GM21529 (cell line): ENCODE results near the gene CAMSAP3.
"Not testable (repeated sequence)": the region's sequence is repeated elsewhere in the genome, so short reads cannot be mapped to it uniquely, and the experiment has no call there.

Experiments used
- ATAC-seq: cut with Tn5 transposase; IDR thresholded peaks from one replicate; pipeline ENCODE4 v1.9.1; 2021; ENCODE audit not compliant: unreplicated experiment

CAMSAP3 gene

DNA sequence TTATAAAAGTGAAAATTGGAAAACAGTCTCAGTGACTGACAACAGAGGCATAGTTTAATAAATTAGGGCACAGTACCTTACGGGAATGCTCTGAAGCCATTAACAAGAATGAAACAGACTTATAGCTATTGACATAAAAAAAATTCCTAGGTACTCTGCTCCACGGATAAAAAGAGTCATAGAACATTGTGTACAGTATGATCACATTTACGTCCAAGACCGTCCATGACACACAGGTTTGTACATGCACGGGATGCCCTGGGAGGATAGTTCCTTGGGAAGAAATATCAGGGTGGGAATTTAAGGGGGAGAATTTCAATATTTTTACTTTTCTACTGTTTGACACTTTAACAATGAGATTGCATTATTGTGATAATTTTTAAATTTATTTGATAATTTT, 24.9 kb upstream of the CAMSAP3 start:
- no peak for ATAC-seq

- no peak for ATAC-seq
Observed at GRCh38 chr19:7575434-7576040, 20.1 kb upstream of the CAMSAP3 start.

GRCh38 chr19:7577422-7577821, 18.2 kb upstream of the CAMSAP3 start:
- ATAC-seq = not testable (repeated sequence)

- no peak for ATAC-seq
Observed at GRCh38 chr19:7578127-7578526, 17.5 kb upstream of the CAMSAP3 start.

- ATAC-seq = no peak
Observed at GRCh38 chr19:7579182-7579581, 16.5 kb upstream of the CAMSAP3 start.

GRCh38 chr19:7582446-7582845, 13.2 kb upstream of the CAMSAP3 start:
- ATAC-seq = no peak

GRCh38 chr19:7589822-7590221, 5.8 kb upstream of the CAMSAP3 start:
- ATAC-seq = no peak

- ATAC-seq = no peak
Observed at GRCh38 chr19:7590256-7590655, 5.4 kb upstream of the CAMSAP3 start.

GRCh38 chr19:7596211-7596937, 711 bp downstream of the CAMSAP3 start:
- no peak for ATAC-seq

DNA sequence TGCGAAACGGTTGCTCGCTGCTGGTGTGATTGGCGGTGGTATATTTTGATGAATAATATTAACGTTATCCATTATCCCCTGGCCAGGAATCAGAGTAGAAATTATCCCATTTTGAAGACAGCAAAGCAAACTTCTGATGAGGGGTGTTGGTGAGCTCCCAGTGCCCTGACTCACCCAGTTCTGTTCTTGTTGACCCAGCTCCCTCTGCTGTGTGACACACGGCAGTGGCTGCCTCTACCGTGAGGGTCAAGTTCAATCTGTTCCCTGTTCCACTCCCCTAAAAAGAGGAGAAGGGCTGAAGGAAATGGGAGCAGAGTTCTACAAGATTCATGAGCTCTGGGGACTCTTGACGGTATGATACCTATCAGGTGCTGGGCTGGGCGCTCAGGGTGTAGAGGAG, 2.0 kb downstream of the CAMSAP3 start:
- no peak for ATAC-seq

DNA sequence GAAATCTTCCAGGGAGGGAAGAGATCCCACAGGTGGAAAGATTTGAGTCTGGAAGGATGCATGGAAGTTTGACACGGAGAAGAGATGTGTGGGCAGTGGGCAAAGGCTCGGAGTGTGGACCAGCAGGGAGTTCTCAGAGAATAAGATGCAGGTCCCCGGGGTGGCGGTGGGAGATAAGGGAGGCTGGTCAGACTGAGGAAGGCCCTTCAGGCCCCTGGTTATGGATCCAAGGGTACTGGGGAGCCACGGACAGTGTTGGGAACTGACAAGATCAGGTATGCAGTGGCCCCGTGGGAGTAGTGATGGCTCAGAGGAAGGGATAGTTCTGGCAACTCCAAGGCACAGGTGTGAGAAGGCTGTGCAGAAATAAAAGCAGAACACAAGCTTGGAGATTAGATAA, 2.5 kb downstream of the CAMSAP3 start:
- no peak for ATAC-seq

GRCh38 chr19:7600721-7601120, 5.1 kb downstream of the CAMSAP3 start:
- ATAC-seq = no peak

DNA sequence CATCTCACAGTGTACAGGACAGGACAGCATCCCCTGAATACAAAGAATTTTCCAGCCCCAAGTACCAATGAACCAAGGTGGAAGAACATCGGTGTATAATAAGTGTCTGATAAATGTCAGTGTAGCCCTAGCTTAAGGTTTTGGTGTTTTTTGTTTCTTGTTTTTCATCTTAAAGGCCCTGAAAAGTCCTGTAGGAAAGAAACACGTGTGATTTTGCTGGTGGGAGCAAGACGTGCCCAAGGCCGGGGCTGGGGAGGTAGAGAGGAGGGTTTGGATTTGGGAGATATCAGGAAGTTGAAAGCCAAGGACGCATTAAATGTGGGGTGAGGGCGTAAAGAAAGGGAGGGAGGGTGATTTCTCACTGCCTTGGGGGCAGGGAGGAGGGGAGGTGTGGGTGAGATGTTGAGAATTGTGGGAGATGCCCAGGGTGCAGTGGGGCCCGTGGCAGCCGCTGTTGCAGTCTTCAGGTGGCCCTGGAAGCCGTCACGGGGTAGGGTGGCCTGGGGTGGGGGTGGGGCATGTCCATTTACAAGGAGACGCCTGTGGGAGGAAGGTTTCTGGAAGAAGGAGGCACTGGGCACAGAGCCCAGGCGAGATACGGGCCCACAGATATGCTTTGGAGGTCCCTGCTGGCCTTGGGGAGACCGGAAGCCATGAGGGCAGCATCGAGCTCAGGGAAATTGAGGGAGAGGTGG, 6.7 kb downstream of the CAMSAP3 start:
- ATAC-seq = no peak

DNA sequence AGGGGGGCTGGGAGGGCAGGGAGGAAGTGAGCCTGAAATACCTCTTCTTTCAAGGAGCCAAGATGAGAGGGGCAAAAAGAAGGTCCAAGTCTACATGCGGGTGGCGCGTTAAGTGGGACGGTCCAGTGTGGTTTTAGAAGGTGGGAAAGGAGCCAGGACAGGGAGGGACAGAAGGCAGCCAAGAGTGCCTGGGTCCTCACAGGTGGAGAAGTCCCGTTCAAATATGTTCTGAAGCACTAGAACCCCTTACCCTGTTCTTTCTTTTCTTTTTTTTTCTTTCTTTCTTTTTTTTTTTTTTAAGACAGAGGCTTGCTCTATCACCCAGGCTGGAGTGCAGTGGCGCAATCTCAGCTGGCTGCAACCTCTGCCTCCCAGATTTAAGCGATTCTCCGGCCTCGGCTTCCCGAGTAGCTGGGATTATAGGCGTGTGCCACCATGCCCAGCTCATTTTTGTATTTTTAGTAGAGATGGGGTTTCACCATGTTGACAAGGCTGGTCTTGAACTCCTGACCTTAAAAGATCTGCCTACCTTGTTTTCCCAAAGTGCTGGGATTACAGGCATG, 7.4 kb downstream of the CAMSAP3 start:
- no peak for ATAC-seq

GRCh38 chr19:7603919-7604318, 8.3 kb downstream of the CAMSAP3 start:
- no peak for ATAC-seq

DNA sequence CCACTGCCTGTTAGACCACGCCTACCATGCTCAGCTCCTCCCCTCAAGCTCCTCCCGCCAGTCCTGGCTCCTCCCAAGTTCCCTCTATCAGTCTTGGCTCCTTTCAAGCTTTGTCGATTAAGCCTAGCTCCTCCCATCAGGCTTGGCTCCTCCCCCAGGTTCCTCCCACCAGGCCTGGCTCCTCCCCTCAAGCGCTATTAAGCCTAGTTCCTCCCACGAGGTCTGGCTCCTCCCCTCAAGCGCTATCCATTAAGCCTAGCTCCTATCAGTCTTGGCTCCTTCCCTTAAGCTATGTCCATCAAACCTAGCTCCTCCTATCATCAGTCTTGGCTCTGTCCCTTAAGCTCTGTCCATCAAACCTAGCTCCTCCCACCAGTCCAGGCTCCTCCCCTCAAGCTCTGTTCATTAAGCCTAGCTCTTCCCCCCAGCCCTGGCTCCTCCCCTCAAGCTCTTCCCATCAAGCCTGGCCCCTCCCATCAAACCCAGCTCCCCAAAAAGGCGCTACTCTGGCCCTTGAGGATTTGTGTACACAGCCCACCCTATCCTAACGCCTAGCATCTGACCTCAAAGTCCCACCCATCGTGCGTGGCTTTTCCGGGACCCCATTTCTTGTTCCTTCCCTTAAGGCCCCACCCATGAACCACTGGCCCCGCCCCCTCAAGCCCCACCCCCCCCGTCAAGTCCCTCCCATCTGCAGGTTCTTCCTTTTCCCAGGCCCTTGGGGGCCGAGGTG, 10.0 kb downstream of the CAMSAP3 start:
- no peak for ATAC-seq

- no peak for ATAC-seq
Observed at GRCh38 chr19:7606289-7606688, 10.6 kb downstream of the CAMSAP3 start.

DNA sequence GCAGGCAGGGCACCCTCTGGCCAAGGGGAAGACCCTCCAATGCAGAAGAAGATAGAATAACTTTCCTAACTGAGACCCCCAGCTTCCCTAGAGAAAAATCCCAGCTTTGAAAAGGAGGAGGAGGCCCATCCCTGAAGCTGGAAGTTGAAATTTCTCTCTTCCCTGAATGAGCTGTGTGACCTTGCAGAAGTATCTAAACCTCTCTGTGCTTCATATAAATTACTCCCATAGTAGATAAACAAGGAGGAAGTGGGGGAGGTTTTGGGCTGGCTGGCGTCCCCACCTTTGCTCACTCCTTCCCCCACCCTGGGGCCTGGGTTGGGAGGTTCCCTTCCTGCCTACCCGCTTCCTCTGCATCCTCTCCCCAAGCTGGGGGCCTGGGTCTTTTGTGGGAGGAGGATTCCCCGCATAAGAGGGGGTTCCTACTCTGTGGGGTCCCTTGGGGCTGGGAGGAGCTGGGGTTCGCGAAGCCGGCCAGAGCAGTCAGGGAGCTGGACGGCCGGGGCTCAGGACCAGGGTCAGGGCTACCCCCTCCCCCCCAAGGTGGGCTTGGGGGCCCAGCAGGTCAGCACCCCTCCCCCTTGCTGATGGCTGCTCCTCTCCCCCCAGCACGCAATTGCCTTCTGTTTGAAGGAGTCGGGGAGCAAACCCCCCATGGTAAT, 11.7 kb downstream of the CAMSAP3 start:
- no peak for ATAC-seq

- ATAC-seq = no peak
Observed at GRCh38 chr19:7607874-7608560, 12.4 kb downstream of the CAMSAP3 start.
